ENCODE data around the gene CASK. TPM values are rescaled to one million over a fixed set of nuclear protein-coding genes. Genes with fewer than 3 reads are reported as not detected.

Gene CASK
- total and polyA plus RNA-seq, 4 experiments from 2014 or later, result 3.8 to 116 (median 68.6) TPM

GRCh38 chrX:41519468-41519867 is 403.9 kb downstream of the CASK start:
- Histone ChIP-seq H3K9me3 (ENCODE audit: control insufficient read depth in 1 of 2, low read length in 2 of 2) (no peaks in the 10 kb centered on the region), H3K36me3 (ENCODE audit: insufficient read depth, low read length) (no peaks in the 10 kb centered on the region), H3K27ac (ENCODE audit: low read depth, low read length) (no peak overlapping the region), H3K4me1 (ENCODE audit: insufficient read depth, low read length) (peaks cover 14% of the 10 kb centered on the region), H3K4me3 (ENCODE audit: low read length in 2 of 2) (no peak overlapping the region), H3K27me3 (ENCODE audit: insufficient read depth, low read length) (no peaks in the 10 kb centered on the region)
- Mint-ChIP-seq H3K9me3 (no peaks in the 10 kb centered on the region), H3K4me1 (peaks cover 14 to 29% (median 22%) of the 10 kb centered on the region in 4 donors), H3K4me3 (no peak overlapping the region), H3K27me3 (no peaks in the 10 kb centered on the region), H3K27ac (no peak overlapping the region), H3K36me3 (peaks cover 5 to 28% of the 10 kb centered on the region in 2 donors)
- POLR2A ChIA-PET (ENCODE audit: partially characterized antibody), result no interaction called here
- no peak for DNase-seq
- intact Hi-C loops (cut with micrococcal nuclease), result no loop called here
- CTCF ChIA-PET (ENCODE audit: partially characterized antibody), result no interaction called here

GRCh38 chrX:41518841-41519220 is 404.5 kb downstream of the CASK start:
- Histone ChIP-seq H3K27ac (ENCODE audit: low read depth, low read length) (no peak overlapping the region), H3K4me3 (ENCODE audit: low read length in 2 of 2) (no peak overlapping the region), H3K9me3 (ENCODE audit: control insufficient read depth in 1 of 2, low read length in 2 of 2) (no peaks in the 10 kb centered on the region), H3K36me3 (ENCODE audit: insufficient read depth, low read length) (no peaks in the 10 kb centered on the region), H3K4me1 (ENCODE audit: insufficient read depth, low read length) (peaks cover 14% of the 10 kb centered on the region), H3K27me3 (ENCODE audit: insufficient read depth, low read length) (no peaks in the 10 kb centered on the region)
- H3K4me1 Mint-ChIP-seq, result peaks cover 14 to 34% (median 25%) of the 10 kb centered on the region in 4 donors
- intact Hi-C loops (cut with micrococcal nuclease), result no loop called here
- DNase-seq, result no peak
- peaks cover 5 to 26% of the 10 kb centered on the region in 2 donors for H3K36me3 Mint-ChIP-seq
- H3K4me3 Mint-ChIP-seq, result no peak overlapping the region
- no peaks in the 10 kb centered on the region for H3K27me3 Mint-ChIP-seq
- CTCF ChIA-PET (ENCODE audit: partially characterized antibody), result no interaction called here
- no peaks in the 10 kb centered on the region for H3K9me3 Mint-ChIP-seq
- POLR2A ChIA-PET (ENCODE audit: partially characterized antibody), result interaction anchor here (0.6 to 0.7 kb wide), 2 partner anchors 185 to 1924 kb away, joined by 3 read pairs; partner anchors contain the start of gene DDX3X
- H3K27ac Mint-ChIP-seq, result peak overlapping the region in 6 of 7 donors; percentile 0 to 89 (median 31)

GRCh38 chrX:41518127-41518840 is 405.1 kb downstream of the CASK start:
- peaks cover 14% of the 10 kb centered on the region for H3K4me1 ChIP-seq (ENCODE audit: insufficient read depth, low read length)
- DNase-seq, result no peak
- H3K27me3 Mint-ChIP-seq, result no peaks in the 10 kb centered on the region
- no peaks in the 10 kb centered on the region for H3K36me3 ChIP-seq (ENCODE audit: insufficient read depth, low read length)
- H3K27me3 ChIP-seq (ENCODE audit: insufficient read depth, low read length), result no peaks in the 10 kb centered on the region
- H3K4me3 Mint-ChIP-seq, result peak overlapping the region in 2 of 8 donors; percentile 3 to 21
- ChIA-PET CTCF (ENCODE audit: partially characterized antibody) (no interaction called here), POLR2A (ENCODE audit: partially characterized antibody) (interaction anchor here (0.6 to 0.7 kb wide), 2 partner anchors 184 to 1924 kb away, joined by 3 read pairs; partner anchors contain the start of gene DDX3X)
- H3K4me1 Mint-ChIP-seq, result peaks cover 14 to 39% (median 28%) of the 10 kb centered on the region in 4 donors
- H3K27ac Mint-ChIP-seq, result peak overlapping the region; percentile 0 to 89 (median 64)
- peaks cover 5 to 22% of the 10 kb centered on the region in 2 donors for H3K36me3 Mint-ChIP-seq
- intact Hi-C loops (cut with micrococcal nuclease), result no loop called here
- H3K9me3 Mint-ChIP-seq, result no peaks in the 10 kb centered on the region
- H3K9me3 ChIP-seq (ENCODE audit: control insufficient read depth in 1 of 2, low read length in 2 of 2), result no peaks in the 10 kb centered on the region
- H3K27ac ChIP-seq (ENCODE audit: low read depth, low read length), result no peak overlapping the region
- no peak overlapping the region for H3K4me3 ChIP-seq (ENCODE audit: low read length in 2 of 2)

GRCh38 chrX:41516999-41517765 is 406.2 kb downstream of the CASK start:
- H3K36me3 ChIP-seq (ENCODE audit: insufficient read depth, low read length), result no peaks in the 10 kb centered on the region
- peaks cover 16% of the 10 kb centered on the region for H3K4me1 ChIP-seq (ENCODE audit: insufficient read depth, low read length)
- H3K4me3 ChIP-seq (ENCODE audit: low read length in 2 of 2), result no peak overlapping the region
- no peak overlapping the region for H3K27ac ChIP-seq (ENCODE audit: low read depth, low read length)
- Mint-ChIP-seq H3K36me3 (peaks cover 5 to 17% of the 10 kb centered on the region in 2 donors), H3K4me3 (peak overlapping the region in 2 of 8 donors; percentile 9 to 57), H3K27me3 (no peaks in the 10 kb centered on the region), H3K27ac (peak overlapping the region in 6 of 7 donors; percentile 45 to 74 (median 66)), H3K9me3 (no peaks in the 10 kb centered on the region), H3K4me1 (peaks cover 16 to 40% (median 28%) of the 10 kb centered on the region in 4 donors)
- ChIA-PET POLR2A (ENCODE audit: partially characterized antibody) (interaction anchor here (1.6 kb wide), 1 partner anchor 15 kb away, joined by 4 read pairs; no protein-coding TSS in a partner anchor), CTCF (ENCODE audit: partially characterized antibody) (no interaction called here)
- H3K9me3 ChIP-seq (ENCODE audit: control insufficient read depth in 1 of 2, low read length in 2 of 2), result no peaks in the 10 kb centered on the region
- DNase-seq, result no peak
- no peaks in the 10 kb centered on the region for H3K27me3 ChIP-seq (ENCODE audit: insufficient read depth, low read length)
- intact Hi-C loops (cut with micrococcal nuclease), result no loop called here

GRCh38 chrX:41516456-41516855 is 406.9 kb downstream of the CASK start:
- Mint-ChIP-seq H3K9me3 (no peaks in the 10 kb centered on the region), H3K4me3 (no peak overlapping the region), H3K27ac (peak overlapping the region in 3 of 7 donors; percentile 16 to 52 (median 45)), H3K27me3 (no peaks in the 10 kb centered on the region), H3K36me3 (peaks cover 5 to 14% of the 10 kb centered on the region in 2 donors), H3K4me1 (peaks cover 16 to 40% (median 29%) of the 10 kb centered on the region in 4 donors)
- H3K4me3 ChIP-seq (ENCODE audit: low read length in 2 of 2), result no peak overlapping the region
- H3K36me3 ChIP-seq (ENCODE audit: insufficient read depth, low read length), result no peaks in the 10 kb centered on the region
- ChIA-PET POLR2A (ENCODE audit: partially characterized antibody) (interaction anchor here (1.6 kb wide), 1 partner anchor 16 kb away, joined by 4 read pairs; no protein-coding TSS in a partner anchor), CTCF (ENCODE audit: partially characterized antibody) (no interaction called here)
- no peaks in the 10 kb centered on the region for H3K9me3 ChIP-seq (ENCODE audit: control insufficient read depth in 1 of 2, low read length in 2 of 2)
- H3K4me1 ChIP-seq (ENCODE audit: insufficient read depth, low read length), result peaks cover 20% of the 10 kb centered on the region
- H3K27me3 ChIP-seq (ENCODE audit: insufficient read depth, low read length), result no peaks in the 10 kb centered on the region
- no peak overlapping the region for H3K27ac ChIP-seq (ENCODE audit: low read depth, low read length)
- no peak for DNase-seq
- intact Hi-C loops (cut with micrococcal nuclease), result no loop called here

GRCh38 chrX:41515376-41515775 is 408.0 kb downstream of the CASK start:
- Mint-ChIP-seq H3K36me3 (peaks cover 5 to 8% of the 10 kb centered on the region in 2 donors), H3K27ac (peak overlapping the region in 1 of 7 donors; percentile 64), H3K27me3 (no peaks in the 10 kb centered on the region), H3K4me1 (peaks cover 16 to 40% (median 29%) of the 10 kb centered on the region in 4 donors), H3K4me3 (no peak overlapping the region), H3K9me3 (no peaks in the 10 kb centered on the region)
- H3K36me3 ChIP-seq (ENCODE audit: insufficient read depth, low read length), result no peaks in the 10 kb centered on the region
- H3K9me3 ChIP-seq (ENCODE audit: control insufficient read depth in 1 of 2, low read length in 2 of 2), result no peaks in the 10 kb centered on the region
- intact Hi-C loops (cut with micrococcal nuclease), result no loop called here
- no peak overlapping the region for H3K27ac ChIP-seq (ENCODE audit: low read depth, low read length)
- ChIA-PET POLR2A (ENCODE audit: partially characterized antibody) (no interaction called here), CTCF (ENCODE audit: partially characterized antibody) (no interaction called here)
- H3K4me3 ChIP-seq (ENCODE audit: low read length in 2 of 2), result no peak overlapping the region
- H3K27me3 ChIP-seq (ENCODE audit: insufficient read depth, low read length), result no peaks in the 10 kb centered on the region
- H3K4me1 ChIP-seq (ENCODE audit: insufficient read depth, low read length), result peaks cover 20% of the 10 kb centered on the region
- DNase-seq, result no peak

- Histone ChIP-seq H3K4me3 (ENCODE audit: low read length in 2 of 2) (no peak overlapping the region), H3K9me3 (ENCODE audit: control insufficient read depth in 1 of 2, low read length in 2 of 2) (no peaks in the 10 kb centered on the region), H3K27ac (ENCODE audit: low read depth, low read length) (no peak overlapping the region), H3K4me1 (ENCODE audit: insufficient read depth, low read length) (peaks cover 20% of the 10 kb centered on the region), H3K36me3 (ENCODE audit: insufficient read depth, low read length) (no peaks in the 10 kb centered on the region), H3K27me3 (ENCODE audit: insufficient read depth, low read length) (no peaks in the 10 kb centered on the region)
- no peaks in the 10 kb centered on the region for H3K9me3 Mint-ChIP-seq
- peak overlapping the region in 3 of 7 donors; percentile 3 to 60 (median 41) for H3K27ac Mint-ChIP-seq
- DNase-seq, result no peak
- intact Hi-C loops (cut with micrococcal nuclease), result no loop called here
- ChIA-PET CTCF (ENCODE audit: partially characterized antibody) (no interaction called here), POLR2A (ENCODE audit: partially characterized antibody) (no interaction called here)
- H3K36me3 Mint-ChIP-seq, result peaks cover 5% of the 10 kb centered on the region in 2 donors
- no peaks in the 10 kb centered on the region for H3K27me3 Mint-ChIP-seq
- H3K4me3 Mint-ChIP-seq, result no peak overlapping the region
- H3K4me1 Mint-ChIP-seq, result peaks cover 14 to 40% (median 28%) of the 10 kb centered on the region in 4 donors
Measured at GRCh38 chrX:41514179-41514578, 409.2 kb downstream of the CASK start.
